GM23248 (cell line): ENCODE measurements around the gene DYNLRB1.

Experiments
- EZH2 ChIP-seq: fragments of 200-600 bp; sonication (generic); IDR thresholded peaks from 2 replicates; pipeline ENCODE4 v1.6.1; 2018; ENCODE audit warnings: antibody characterized with exemption, mild to moderate bottlenecking; ENCODE audit not compliant: insufficient read depth, poor library complexity, severe bottlenecking
- EZH2phosphoT487 ChIP-seq: fragments of 200-600 bp; sonication (generic); IDR thresholded peaks from 2 replicates; pipeline ENCODE4 v1.6.1; 2018; ENCODE audit warnings: antibody characterized with exemption, moderate library complexity, mild to moderate bottlenecking, low read depth; ENCODE audit not compliant: insufficient read depth

GRCh38 chr20:34506480-34506879 lies 9.7 kb upstream of the DYNLRB1 start:
- no peak for TF ChIP-seq EZH2
- TF ChIP-seq EZH2phosphoT487, result no peak
